ENCODE measurements around the gene PRKCA.

The PRKCA gene

GRCh38 chr17:66445229-66445628 is 142.8 kb downstream of the PRKCA start:
- no peak overlapping the region for H3K4me3 ChIP-seq (ENCODE audit: low read length)
- DNase-seq (ENCODE audit: low read depth) = no peak
- TF ChIP-seq CTCF (IDR thresholded peaks at IDR 0.05; ENCODE audit: insufficient read depth, low read depth, low read length, missing control alignments) = no peak

DNA sequence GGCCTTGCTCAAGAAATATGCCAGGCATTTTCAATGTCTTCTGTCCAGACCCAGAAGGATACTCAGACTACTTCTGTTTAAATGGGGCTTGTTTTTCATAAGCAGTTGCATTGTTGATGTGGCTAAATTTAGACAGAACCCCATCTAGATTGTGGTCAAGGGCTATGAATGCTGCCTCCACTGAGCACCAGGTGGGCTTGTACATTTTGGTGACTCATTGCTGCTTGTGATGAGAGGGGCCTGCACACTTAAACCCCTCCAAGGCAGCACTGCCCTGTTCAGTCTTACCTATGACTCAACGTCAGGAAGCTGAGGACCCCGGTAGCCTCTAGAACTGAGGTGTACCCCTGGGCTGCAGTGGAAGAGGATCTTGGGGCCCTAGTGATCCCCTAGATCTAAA is 144.0 kb downstream of the PRKCA start:
- H3K4me3 ChIP-seq (ENCODE audit: low read length) = no peak overlapping the region
- TF ChIP-seq CTCF (IDR thresholded peaks at IDR 0.05; ENCODE audit: insufficient read depth, low read depth, low read length, missing control alignments) = no peak
- no peak for DNase-seq (ENCODE audit: low read depth)

GRCh38 chr17:66447159-66447558 is 144.7 kb downstream of the PRKCA start:
- TF ChIP-seq CTCF (IDR thresholded peaks at IDR 0.05; ENCODE audit: insufficient read depth, low read depth, low read length, missing control alignments) = no peak
- no peak overlapping the region for H3K4me3 ChIP-seq (ENCODE audit: low read length)
- no peak for DNase-seq (ENCODE audit: low read depth)

DNA sequence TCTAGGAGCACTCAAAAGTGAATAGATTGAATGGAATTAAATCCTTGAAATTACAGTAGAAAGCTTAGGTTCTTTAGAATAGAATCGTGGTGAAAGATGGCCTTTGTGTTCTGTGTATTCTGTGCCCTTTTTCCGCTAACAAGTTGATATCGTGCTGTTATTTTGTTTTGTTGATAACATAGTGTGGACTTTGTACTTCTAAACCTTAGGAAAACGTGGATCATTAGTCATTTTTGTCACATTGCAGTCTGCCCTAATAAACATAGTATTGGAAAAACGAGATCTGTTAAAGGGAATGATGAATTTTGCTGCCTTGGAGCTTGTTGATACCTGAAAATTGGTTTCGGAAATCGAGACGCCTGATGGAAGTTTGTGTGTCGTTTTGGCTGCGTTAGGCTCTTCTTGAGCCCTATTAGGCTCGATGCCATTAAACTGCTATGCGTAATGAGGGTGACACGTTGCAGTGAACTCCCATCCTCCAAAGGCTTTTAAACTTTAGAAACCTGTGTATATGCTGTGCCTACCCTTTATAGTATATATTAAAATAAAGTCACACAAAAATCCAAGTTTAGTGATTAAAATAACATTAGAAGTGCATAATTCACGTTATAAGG is 145.7 kb downstream of the PRKCA start:
- H3K4me3 ChIP-seq (ENCODE audit: low read length) = no peak overlapping the region
- no peak for DNase-seq (ENCODE audit: low read depth)
- TF ChIP-seq CTCF (IDR thresholded peaks at IDR 0.05; ENCODE audit: insufficient read depth, low read depth, low read length, missing control alignments) = no peak

DNA sequence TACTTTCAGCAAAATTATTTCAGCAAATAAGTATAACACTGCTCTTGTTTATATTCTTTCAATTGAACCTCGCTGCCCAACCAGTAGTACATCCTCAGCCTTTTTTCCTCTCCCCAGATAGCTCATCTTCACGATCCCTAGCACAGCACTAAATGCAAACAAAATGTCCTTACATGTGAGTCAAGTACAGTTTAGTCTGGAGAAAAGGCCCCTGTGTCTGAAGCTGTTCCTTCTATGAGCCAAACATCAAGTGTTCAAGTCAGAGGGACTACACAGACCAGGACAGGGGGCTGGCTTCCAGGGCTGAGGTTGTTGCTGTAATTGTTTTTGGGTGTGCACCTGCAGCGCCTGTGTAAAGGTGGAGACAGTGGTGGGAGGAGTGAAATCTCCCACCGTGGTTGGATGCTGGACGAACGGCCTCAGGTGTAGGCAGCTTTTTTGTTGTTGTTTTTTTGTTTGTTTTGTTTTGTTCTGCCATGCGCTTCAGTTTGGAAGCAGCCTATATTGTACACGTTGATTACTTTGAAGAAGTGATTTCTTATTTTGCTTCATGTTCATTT is 147.1 kb downstream of the PRKCA start:
- H3K4me3 ChIP-seq (ENCODE audit: low read length) = no peak overlapping the region
- DNase-seq (ENCODE audit: low read depth) = no peak
- TF ChIP-seq CTCF (IDR thresholded peaks at IDR 0.05; ENCODE audit: insufficient read depth, low read depth, low read length, missing control alignments) = no peak

GRCh38 chr17:66450008-66450851 is 147.8 kb downstream of the PRKCA start:
- no peak overlapping the region for H3K4me3 ChIP-seq (ENCODE audit: low read length)
- no peak for TF ChIP-seq CTCF (IDR thresholded peaks at IDR 0.05; ENCODE audit: insufficient read depth, low read depth, low read length, missing control alignments)
- DNase-seq (ENCODE audit: low read depth) = no peak

All from epithelial cell of esophagus (primary cell).